Tibial nerve (tissue), 4 donors: Measurements from ENCODE around the gene TEKTIP1. TPM values are rescaled to one million over a fixed set of nuclear protein-coding genes. Genes with fewer than 3 reads are reported as not detected.

Experiments used
- DNase-seq, 2 donors: peaks; one replicate each; pipeline ENCODE4 v3.0.0-alpha.2; 2019; ENCODE audit warnings: low spot score in 2 of 2
- H3K27ac ChIP-seq, 4 donors: fragments of 200-600 bp; sonication (generic) in 3 of 4; one replicate each; pipeline ENCODE4 v1.5.1; 2017 to 2019; ENCODE audit warnings: mild to moderate bottlenecking in 1 of 4
- H3K27me3 ChIP-seq, 2 donors: fragments of 200-600 bp; sonication (generic) in 1 of 2; one replicate each; pipeline versions ENCODE4 v1.5.1 to v1.6.0; 2017 to 2019
- H3K36me3 ChIP-seq, 3 donors: fragments of 200-600 bp; sonication (generic); one replicate each; pipeline ENCODE4 v1.5.1; 2018 to 2019
- H3K4me1 ChIP-seq, 4 donors: fragments of 200-600 bp; sonication (generic) in 3 of 4; one replicate each; pipeline ENCODE4 v1.5.1; 2017 to 2019
- H3K4me3 ChIP-seq, 4 donors: fragments of 200-600 bp; sonication (generic) in 3 of 4; one replicate each; pipeline ENCODE4 v1.5.1; 2017 to 2019; ENCODE audit warnings: mild to moderate bottlenecking in 1 of 4, moderate library complexity in 1 of 4
- H3K9me3 ChIP-seq, 4 donors: fragments of 200-600 bp; sonication (generic) in 3 of 4; one replicate each; pipeline ENCODE4 v1.5.1; 2017 to 2019
- EP300 ChIP-seq, 2 donors: sonication (generic); formaldehyde crosslinking; IDR thresholded peaks; one replicate each; pipeline ENCODE4 v1.6.1; 2017; ENCODE audit warnings: antibody characterized with exemption in 2 of 2, mild to moderate bottlenecking in 1 of 2
- POLR2A ChIP-seq, 2 donors: fragments of 450-650 bp; IDR thresholded peaks; one replicate each; pipeline ENCODE4 v1.6.1; 2017; ENCODE audit warnings: antibody characterized with exemption in 2 of 2, mild to moderate bottlenecking in 2 of 2, moderate library complexity in 2 of 2
- WGBS, 2 donors: methylation state at CpG; one replicate each; pipeline ENCODE4 v1.1.5; 2018; 5-methylcytosine and 5-hydroxymethylcytosine counted together
- total RNA-seq, 4 donors: library from RNA; depleted of rRNA; stranded (reverse); fragments of >200 nt; gene quantifications; one replicate each; pipeline ENCODE4 v1.1.0, GENCODE V29; 2016
- TF ChIP-seq, protein P1 (sequence below), 5 experiments: fragments of 200-600 bp in 3 of 5; fragments of 450-650 bp in 2 of 5; sonication (generic) in 3 of 5; IDR thresholded peaks; one replicate each; pipeline ENCODE4 v1.5.1; 2016 to 2019; ENCODE audit warnings: antibody characterized with exemption in 5 of 5, mild to moderate bottlenecking in 3 of 5, moderate library complexity in 2 of 5

TEKTIP1 gene
- total RNA-seq, 4 donors from 2014 or later = 2.4 TPM; not detected in 3

DNA sequence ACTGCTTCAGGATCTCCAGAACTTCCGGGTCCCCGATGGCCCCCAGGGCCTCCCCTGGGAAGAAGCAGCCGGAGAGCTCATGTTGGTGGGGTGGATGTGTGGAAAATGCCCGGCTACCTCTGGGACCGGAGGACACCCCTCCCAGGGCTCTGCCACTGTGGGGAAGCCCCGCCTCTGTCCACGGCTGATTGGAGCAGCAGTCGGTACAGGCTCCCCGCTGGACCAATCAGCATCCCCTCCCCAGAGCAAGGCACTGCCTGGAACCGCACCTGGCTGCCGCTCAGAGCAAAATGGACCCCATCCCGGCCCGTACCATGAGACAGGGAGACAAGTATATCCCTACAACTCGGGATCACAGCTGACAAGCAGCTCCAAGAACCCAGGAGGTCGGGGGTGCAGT, 44.9 kb upstream of the TEKTIP1 start:
- WGBS, 2 donors = 73 to 76% methylated on average over 9 to 15 of the region's 15 CpGs
- DNase-seq = no peak
- Histone ChIP-seq H3K9me3 (no peaks in the 10 kb centered on the region), H3K4me3 (no peak overlapping the region), H3K36me3 (peaks cover 0 to 87% (median 7%) of the 10 kb centered on the region in 3 donors), H3K4me1 (peaks cover 0 to 6% (median under 1%) of the 10 kb centered on the region in 4 donors), H3K27ac (no peak overlapping the region), H3K27me3 (no peaks in the 10 kb centered on the region)
- no peak for TF ChIP-seq EP300 (IDR thresholded peaks at IDR 0.05)
- TF ChIP-seq, protein P1, sequence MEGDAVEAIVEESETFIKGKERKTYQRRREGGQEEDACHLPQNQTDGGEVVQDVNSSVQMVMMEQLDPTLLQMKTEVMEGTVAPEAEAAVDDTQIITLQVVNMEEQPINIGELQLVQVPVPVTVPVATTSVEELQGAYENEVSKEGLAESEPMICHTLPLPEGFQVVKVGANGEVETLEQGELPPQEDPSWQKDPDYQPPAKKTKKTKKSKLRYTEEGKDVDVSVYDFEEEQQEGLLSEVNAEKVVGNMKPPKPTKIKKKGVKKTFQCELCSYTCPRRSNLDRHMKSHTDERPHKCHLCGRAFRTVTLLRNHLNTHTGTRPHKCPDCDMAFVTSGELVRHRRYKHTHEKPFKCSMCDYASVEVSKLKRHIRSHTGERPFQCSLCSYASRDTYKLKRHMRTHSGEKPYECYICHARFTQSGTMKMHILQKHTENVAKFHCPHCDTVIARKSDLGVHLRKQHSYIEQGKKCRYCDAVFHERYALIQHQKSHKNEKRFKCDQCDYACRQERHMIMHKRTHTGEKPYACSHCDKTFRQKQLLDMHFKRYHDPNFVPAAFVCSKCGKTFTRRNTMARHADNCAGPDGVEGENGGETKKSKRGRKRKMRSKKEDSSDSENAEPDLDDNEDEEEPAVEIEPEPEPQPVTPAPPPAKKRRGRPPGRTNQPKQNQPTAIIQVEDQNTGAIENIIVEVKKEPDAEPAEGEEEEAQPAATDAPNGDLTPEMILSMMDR (IDR thresholded peaks at IDR 0.05) = no peak
- TF ChIP-seq POLR2A (IDR thresholded peaks at IDR 0.05) = no peak

DNA sequence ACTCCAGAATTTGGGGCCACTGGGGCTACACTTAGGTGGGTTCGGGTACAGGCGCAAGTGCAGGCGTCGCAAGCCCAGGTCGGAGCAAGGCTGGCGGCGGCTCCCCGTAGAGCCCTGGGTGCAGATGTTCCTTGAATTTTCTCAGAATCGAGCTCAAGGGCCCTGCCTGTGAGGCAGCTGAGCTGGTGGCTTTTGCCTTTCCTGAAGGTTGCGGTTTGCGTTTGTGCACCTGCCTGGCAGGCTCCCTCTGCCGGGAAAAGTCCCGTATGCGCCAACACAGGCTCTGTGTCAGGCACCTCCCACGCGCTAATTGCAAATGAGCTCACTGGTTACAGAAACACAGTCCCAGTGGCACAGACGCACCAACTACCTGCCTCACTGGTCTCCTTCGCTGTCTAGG, 44.4 kb upstream of the TEKTIP1 start:
- Histone ChIP-seq H3K27ac (no peak overlapping the region), H3K4me1 (peaks cover 0 to 11% (median 4%) of the 10 kb centered on the region in 4 donors), H3K36me3 (peaks cover 0 to 83% (median 7%) of the 10 kb centered on the region in 3 donors), H3K27me3 (no peaks in the 10 kb centered on the region), H3K9me3 (no peaks in the 10 kb centered on the region), H3K4me3 (no peak overlapping the region)
- TF ChIP-seq POLR2A (IDR thresholded peaks at IDR 0.05) (no peak), EP300 (IDR thresholded peaks at IDR 0.05) (no peak)
- TF ChIP-seq, protein P1 (IDR thresholded peaks at IDR 0.05) = no peak
- DNase-seq = no peak
- 92 to 93% methylated on average over 18 of the region's 18 CpGs for WGBS, 2 donors

DNA sequence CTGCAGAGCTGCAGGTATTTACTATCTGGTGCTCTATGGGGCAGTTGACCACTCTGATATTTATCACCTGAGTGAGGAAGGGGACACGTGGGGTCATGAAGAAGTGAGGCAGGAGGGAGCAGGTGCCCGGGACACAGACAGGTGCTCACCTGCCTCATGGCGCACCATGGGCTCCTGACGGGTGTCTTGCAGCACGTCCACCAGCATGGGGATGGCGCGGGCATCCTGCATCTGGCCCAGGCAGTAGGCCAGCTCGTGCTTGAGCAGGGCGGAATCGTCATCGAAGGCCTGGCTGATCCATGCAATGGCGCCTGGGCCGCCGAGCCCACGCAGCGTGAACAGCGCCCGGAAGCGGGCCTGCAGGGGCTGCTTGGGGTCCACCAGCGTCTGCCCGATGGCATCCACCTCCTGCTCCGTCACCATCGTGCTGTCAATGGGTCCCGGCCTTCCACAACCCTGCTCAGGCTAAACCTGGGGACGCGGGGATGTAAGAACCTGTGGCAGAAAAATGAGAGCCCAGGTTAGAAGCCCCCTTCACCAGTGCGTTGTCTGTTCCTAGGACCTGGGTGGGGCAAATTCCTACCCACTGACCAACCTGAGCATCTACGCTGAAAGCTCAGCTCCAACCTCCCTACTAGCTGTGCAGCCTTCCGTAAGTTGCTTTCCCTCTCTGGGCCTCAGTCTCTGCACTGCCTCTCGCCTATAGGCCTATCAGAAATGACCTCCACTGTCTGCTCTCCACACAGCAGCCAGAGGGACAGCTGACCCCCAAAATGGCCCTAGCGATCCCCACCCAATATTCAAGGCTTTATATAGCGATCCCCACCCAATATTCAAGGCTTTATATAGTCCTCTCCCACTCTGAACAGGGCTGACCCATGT, 42.3 kb upstream of the TEKTIP1 start:
- Histone ChIP-seq H3K9me3 (no peaks in the 10 kb centered on the region), H3K27me3 (no peaks in the 10 kb centered on the region), H3K27ac (no peak overlapping the region), H3K4me1 (peaks cover 0 to 21% (median 9%) of the 10 kb centered on the region in 4 donors), H3K36me3 (peaks cover 0 to 64% (median 7%) of the 10 kb centered on the region in 3 donors), H3K4me3 (no peak overlapping the region)
- 94 to 96% methylated on average over 22 to 25 of the region's 32 CpGs for WGBS, 2 donors
- TF ChIP-seq, protein P1 (IDR thresholded peaks at IDR 0.05) = no peak
- no peak for TF ChIP-seq EP300 (IDR thresholded peaks at IDR 0.05)
- TF ChIP-seq POLR2A (IDR thresholded peaks at IDR 0.05) = no peak
- no peak for DNase-seq

DNA sequence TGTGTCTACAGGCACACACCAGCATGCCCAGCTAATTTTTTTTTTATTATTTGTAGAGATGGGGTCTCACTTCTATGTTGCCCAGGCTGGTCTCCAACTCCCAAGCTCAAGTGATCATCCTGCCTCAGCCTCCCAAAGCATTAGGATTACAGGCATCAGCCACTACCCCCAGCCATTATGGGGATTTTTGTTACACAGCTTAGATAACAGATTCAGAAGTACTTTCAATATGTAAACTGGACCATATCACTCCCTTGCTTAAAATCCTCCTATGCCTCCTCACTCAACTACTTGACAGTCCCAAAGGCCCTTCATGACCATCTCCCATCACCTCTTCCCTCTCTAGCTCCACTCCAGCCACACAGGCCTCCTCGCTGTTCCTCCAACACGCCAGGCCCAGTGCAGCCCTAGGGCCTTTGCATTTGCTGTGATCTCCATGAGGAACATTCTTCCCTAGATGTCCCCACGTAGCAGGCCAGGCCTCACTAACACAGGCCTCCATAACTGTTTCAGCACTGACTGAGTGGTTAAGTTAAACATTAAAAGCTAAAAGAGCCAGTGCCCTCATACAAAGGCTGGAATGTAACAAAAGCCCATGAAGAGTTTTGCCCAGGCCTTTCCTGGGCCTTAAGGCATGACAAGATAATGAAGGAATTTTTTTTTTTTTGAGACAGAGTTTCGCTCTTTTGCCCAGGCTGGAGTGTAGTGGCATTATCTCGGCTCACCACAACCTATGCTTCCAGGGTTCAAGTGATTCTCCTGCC, 41.0 kb upstream of the TEKTIP1 start:
- H3K4me3 ChIP-seq = no peak overlapping the region
- WGBS, 2 donors = 95 to 100% methylated on average over 5 of the region's 5 CpGs
- peaks cover 0 to 21% (median 9%) of the 10 kb centered on the region in 4 donors for H3K4me1 ChIP-seq
- no peaks in the 10 kb centered on the region for H3K27me3 ChIP-seq
- H3K9me3 ChIP-seq = no peaks in the 10 kb centered on the region
- no peak for DNase-seq
- H3K36me3 ChIP-seq = peaks cover 0 to 51% (median 7%) of the 10 kb centered on the region in 3 donors
- no peak overlapping the region for H3K27ac ChIP-seq
- TF ChIP-seq, protein P1 (IDR thresholded peaks at IDR 0.05) = no peak
- TF ChIP-seq EP300 (IDR thresholded peaks at IDR 0.05) (no peak), POLR2A (IDR thresholded peaks at IDR 0.05) (no peak)
